Inferior parietal cortex (tissue), 1 donor: ENCODE data around the gene MIF.
"Not testable (repeated sequence)": the region's sequence is repeated elsewhere in the genome, so short reads cannot be mapped to it uniquely, and the experiment has no call there.

Experiments used
- DNase-seq: peaks from one replicate; pipeline ENCODE4 v3.0.0-alpha.2; 2016; ENCODE audit errors: extremely low spot score

MIF gene

GRCh38 chr22:23893945-23894709, at the start of gene MIF:
Gene MIF, plus strand, starts transcription at chr22:23894383. Its CDS starts 92 bp downstream, at chr22:23894475.
- DNase-seq, result peak; percentile 88

GRCh38 chr22:23844739-23845202, 49.4 kb upstream of the MIF start:
- DNase-seq, result no peak

- DNase-seq, result no peak
Observed at GRCh38 chr22:23845265-23846080, 48.7 kb upstream of the MIF start.

GRCh38 chr22:23846081-23846469, 48.1 kb upstream of the MIF start:
- no peak for DNase-seq

- DNase-seq, result no peak
Observed at GRCh38 chr22:23847310-23847920, 46.8 kb upstream of the MIF start.

GRCh38 chr22:23847991-23848864, 46.0 kb upstream of the MIF start:
- DNase-seq, result no peak

GRCh38 chr22:23849009-23850006, 44.9 kb upstream of the MIF start:
- peak; percentile 76 for DNase-seq

- no peak for DNase-seq
Observed at GRCh38 chr22:23850136-23850611, 44.0 kb upstream of the MIF start.

GRCh38 chr22:23856721-23857605, 37.2 kb upstream of the MIF start:
- DNase-seq, result peak; percentile 51

GRCh38 chr22:23857606-23858483, 36.3 kb upstream of the MIF start, which contains the start of gene SLC2A11:
Gene SLC2A11, plus strand, starts transcription at chr22:23857875. Its CDS starts 125 bp downstream, at chr22:23858000.
- peak; percentile 98 for DNase-seq

GRCh38 chr22:23858484-23858815, 35.7 kb upstream of the MIF start:
- DNase-seq, result peak; percentile 35

- DNase-seq, result no peak
Observed at GRCh38 chr22:23859201-23859600, 35.0 kb upstream of the MIF start.

- DNase-seq, result not testable (repeated sequence)
Observed at GRCh38 chr22:23860187-23860586, 34.0 kb upstream of the MIF start.

- DNase-seq, result no peak
Observed at GRCh38 chr22:23862103-23862502, 32.1 kb upstream of the MIF start.

GRCh38 chr22:23864499-23865154, 29.6 kb upstream of the MIF start:
- DNase-seq, result not testable (repeated sequence)

- no peak for DNase-seq
Observed at GRCh38 chr22:23868580-23868979, 25.6 kb upstream of the MIF start.

- DNase-seq, result no peak
Observed at GRCh38 chr22:23874871-23875270, 19.3 kb upstream of the MIF start.
